Measurements from ENCODE around the gene DCTN2.
"Not testable (repeated sequence)": the region's sequence is repeated elsewhere in the genome, so short reads cannot be mapped to it uniquely, and the experiment has no call there.

DCTN2 gene

DNA sequence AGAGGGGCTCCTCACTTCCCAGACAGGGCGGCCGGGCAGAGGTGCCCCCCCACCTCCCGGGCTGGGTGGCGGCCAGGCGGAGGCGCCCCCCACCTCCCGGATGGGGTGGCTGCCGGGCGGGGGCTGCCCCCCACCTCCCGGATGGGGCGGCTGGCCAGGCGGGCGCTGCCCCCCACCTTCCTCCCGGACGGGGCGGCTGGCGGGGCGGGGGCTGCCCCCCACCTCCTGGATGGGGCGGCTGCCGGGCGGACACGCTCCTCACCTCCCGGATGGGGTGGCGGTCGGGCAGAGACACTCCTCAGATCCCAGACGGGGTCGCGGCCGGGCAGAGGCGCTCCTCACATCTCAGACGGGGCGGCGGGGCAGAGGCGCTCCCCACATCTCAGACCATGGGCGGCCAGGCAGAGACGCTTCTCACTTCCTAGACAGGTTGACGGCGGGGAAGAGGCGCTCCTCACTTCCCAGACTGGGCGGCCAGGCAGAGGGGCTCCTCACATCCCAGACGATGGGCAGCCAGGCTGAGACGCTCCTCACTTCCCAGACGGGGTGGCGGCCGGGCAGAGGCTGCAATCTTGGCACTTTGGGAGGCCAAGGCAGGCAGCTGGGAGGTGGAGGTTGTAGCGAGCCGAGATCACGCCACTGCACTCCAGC lies 51.8 kb downstream of the DCTN2 start:
- DNase-seq, result not testable (repeated sequence)

DNA sequence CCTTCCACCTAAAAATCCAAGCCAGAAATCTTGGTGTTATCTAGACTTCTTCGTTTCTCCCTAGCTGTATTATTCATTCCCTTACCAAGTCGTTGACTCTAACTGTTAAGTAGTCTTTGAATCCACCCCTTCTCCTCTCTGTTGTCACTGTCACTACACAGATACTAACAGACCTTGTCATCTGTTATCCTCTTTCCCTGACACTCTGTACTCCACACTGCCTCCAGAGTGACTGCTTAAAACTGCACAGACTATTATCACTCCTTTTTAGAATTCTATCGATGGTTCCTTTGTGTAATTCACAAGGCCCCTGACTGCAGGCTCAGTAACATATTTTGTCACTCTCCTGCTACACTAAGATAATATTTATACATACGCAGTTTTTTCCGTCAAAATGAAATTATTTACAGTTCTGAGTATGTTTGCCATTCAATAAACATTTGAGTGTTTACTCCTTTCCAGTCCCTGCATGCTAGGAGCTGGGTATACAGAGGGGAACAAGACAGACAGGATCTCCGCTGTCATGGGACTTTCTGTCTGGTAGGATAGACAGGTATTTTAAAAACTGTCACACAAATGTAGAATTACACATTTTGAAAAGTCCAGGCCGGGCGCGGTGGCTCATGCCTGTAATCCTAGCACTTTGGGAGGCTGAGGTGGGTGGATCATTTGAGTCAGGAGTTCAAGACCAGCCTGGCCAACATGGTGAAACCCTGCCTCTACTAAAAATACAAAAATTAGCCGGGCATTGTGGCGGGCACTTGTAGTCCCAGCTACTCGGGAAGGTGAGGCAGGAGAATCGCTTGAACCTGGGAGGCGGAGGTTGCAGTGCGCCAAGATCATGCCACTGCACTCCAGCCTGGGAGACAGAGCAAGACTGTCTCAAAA lies 55.4 kb downstream of the DCTN2 start:
- no peak for DNase-seq

DNA sequence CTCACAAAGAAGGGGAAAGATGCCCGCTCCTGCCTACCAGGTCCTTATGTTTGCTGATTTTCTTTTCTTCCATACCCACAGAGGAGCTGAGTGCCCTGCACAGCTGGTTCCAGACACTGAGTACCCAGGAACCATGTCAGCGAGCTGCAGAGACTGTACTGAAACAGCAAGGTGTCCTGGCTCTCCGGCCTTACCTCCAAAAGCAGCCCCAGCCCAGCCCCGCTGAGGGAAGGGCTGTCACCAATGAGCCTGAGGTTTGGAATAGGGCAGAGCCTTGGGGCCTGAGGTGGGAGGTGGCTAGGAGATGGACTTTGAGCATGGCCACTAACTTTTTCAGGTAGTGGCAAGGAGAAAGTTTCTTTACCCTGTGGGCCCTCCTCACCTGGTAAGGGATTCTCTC lies 56.9 kb downstream of the DCTN2 start:
- DNase-seq, result no peak

DNA sequence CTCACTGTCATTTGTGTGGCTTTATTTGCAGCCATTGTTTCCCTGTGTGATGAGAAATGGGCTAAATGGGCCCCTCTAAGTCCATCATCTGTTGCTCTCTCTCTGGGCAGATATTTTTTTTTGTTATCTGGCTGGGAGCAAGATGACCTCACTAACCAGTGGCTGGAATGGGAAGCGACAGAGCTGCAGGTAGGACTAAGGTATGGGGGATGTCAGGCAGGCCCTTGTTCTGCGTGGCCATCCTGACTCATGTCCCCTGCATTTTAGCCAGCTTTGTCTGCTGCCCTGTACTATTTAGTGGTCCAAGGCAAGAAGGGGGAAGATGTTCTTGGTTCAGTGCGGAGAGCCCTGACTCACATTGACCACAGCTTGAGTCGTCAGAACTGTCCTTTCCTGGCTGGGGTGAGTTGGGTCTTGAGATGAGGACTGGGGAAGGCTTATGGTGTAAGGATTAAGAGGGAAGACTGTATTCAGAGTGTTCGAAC lies 57.8 kb downstream of the DCTN2 start:
- DNase-seq, result no peak

DNA sequence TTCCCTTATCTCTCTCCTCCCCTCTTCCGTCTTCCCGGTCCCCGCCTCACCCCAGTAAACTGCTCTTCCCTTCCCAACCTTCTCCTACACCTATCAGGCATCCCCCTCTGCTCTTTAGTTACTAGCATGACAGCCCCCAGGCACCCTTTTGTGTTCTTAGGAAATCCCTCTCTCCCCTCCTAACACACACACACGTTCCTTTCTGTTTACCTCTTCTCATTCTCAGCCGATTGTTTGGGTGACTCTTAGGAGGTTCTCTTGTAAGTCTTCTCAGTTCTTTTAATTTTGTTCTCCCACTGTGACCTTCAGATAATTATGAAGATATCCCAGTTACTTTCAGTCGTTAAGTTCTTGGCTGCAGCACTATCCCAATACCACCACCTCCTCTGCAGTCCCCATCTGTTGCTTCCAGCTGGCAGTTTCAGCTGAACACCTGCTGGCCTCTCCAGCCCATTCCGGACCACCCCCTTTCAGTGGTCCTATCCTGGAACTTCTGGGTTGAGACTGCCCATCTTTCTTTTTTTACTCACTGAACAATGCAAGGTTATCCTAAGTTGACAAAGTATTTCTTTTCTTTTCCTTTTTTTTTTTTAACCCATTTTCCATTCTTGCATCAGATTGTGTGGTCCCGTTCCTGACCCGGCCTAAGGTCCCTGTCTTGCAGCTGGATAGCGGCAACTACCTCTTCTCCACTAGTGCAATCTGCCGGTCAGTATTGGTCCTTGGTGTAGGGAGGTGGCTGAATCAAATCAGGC lies 58.4 kb downstream of the DCTN2 start:
- no peak for DNase-seq

DNA sequence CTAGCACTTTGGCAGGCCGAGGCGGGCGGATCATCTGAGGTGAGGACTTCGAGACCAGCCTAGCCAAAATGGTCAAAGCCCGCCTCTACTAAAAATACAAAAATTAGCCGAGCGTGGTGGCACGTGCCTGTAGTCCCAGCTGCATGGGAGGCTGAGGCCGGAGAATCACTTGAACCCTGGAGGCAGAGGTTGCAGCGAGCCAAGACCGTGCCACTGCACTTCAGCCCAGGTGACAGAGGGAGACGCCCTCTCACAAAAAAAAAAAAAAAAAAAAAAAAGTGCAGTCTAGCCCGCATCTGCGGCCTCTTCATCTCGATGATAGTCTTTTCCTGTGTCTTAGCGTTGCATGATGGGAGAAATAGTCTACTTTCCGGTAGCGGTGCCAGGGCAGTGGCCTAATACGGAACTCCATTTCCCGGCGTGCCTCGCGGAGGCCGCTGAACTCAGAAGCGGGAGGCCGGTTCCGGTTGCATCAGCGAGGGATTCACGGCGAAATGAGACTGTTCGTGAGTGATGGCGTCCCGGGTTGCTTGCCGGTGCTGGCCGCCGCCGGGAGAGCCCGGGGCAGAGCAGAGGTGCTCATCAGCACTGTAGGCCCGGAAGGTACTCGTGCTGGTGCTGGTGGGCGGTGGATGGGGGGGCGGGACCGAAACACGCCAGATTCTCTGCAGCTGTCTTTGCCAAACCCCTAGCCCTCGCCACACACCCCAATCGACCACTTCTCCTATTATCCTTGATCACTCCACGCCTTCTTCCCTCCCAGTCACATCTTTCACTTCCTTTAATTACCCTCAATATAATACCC lies 59.2 kb downstream of the DCTN2 start, which contains the start of gene MARS1:
TSS of gene MARS1 (plus strand) at position 472 of the 805 bp plus-strand sequence. CDS start at position 495, 23 bp downstream.
- peak; percentile 25 to 98 (median 91) for DNase-seq

DNA sequence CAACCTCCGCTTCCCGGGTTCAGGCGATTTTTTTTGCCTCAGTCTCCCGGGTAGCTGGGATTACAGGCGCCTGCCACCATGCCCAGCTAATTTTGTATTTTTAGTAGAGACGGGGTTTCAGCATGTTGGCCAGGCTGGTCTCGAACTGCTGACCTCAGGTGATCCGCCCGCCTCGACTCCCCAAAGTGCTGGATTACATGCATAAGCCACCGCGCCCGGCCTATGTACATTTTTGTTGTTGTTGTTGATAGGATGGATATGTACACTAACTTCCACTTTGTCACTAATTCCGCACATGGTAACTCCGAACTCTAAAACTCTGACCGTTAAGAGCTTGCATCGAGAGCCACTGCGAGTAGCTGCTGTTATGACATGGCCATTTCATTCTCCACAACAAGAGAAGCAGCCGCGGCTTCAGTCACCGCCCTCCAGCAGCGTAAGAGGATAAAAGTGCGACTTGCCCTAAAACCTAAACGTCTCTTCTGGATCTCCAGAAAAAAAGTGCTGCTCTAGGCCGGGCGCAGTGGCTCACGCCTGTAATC lies 59.9 kb downstream of the DCTN2 start:
- peak in 1 of 58 donors; percentile 37 for DNase-seq

DNA sequence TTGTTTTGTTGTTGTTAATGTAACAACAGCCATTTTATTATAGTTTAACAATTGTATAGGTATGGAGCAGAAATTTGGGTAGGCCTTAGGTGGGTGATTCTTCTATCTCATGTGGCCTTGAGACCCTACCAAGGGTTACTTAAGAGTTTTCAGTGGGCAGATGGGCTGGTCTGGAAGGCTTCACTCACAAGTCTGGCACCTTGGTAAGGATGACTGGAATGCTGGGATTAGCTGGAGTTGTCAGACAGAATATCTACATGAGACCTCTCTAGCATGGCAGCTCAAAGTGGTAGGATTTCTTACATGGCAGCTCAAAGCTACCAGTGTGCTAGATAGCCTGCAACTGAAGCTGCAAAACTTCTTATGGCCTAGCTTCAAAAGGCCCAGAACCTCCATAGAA lies 61.3 kb downstream of the DCTN2 start:
- no peak for DNase-seq

DNA sequence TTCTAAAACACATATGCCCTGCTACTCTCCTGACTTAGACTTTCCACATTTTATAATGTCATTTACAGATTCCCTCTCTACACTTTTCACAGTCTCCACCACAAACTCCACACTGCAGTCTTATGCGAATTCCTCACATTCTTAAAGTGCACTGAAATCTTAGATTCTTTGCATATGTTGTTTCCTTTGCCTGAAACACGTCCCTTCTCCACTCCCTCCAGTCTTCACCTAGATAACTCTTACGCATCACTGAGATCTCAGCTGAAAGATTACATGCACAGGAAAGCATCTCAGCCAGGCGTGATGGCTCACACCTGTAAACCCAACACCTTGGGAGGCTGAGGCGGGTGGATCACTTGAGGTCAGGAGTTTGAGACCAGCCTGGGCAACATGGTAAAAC lies 63.5 kb downstream of the DCTN2 start:
- DNase-seq, result no peak

DNA sequence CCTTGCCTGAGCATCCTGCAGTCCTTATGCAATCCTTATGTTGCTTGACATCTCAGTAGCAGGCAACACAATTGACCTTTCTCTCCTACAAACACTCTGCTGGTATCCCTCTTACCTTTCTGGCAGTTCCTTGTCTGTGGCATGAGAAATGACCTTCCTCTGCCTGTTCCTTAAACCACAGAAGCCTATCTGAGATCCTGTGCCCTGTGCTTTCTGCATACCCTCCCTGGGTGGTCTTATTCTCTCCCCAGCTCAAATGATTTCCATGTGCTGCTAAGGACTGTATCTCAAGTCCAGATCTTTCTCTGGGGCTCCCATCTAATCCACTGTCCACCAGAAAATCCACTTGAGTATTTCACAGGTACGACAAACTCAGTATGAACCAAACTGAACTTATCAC lies 65.3 kb downstream of the DCTN2 start:
- DNase-seq, result no peak
